ES-I3 (cell line): ENCODE measurements around the gene LACRT.

Experiments used
- H3K36me3 ChIP-seq: 2 replicates; pipeline ENCODE4 v1.6.1; 2013; ENCODE audit warnings: mild to moderate bottlenecking, low read length, control low read depth, moderate library complexity; ENCODE audit not compliant: insufficient read depth
- H3K4me1 ChIP-seq: 2 replicates; pipeline ENCODE4 v1.6.1; 2013; ENCODE audit warnings: mild to moderate bottlenecking, control low read depth, low read length; ENCODE audit not compliant: insufficient read depth
- H3K9ac ChIP-seq: 2 replicates; pipeline ENCODE4 v1.6.1; 2013; ENCODE audit warnings: low read depth, mild to moderate bottlenecking, low read length, moderate library complexity
- H3K9me3 ChIP-seq: 2 replicates; pipeline ENCODE4 v1.6.1; 2013; ENCODE audit warnings: mild to moderate bottlenecking, low read length, moderate library complexity; ENCODE audit not compliant: control insufficient read depth, insufficient read depth

Gene LACRT

DNA sequence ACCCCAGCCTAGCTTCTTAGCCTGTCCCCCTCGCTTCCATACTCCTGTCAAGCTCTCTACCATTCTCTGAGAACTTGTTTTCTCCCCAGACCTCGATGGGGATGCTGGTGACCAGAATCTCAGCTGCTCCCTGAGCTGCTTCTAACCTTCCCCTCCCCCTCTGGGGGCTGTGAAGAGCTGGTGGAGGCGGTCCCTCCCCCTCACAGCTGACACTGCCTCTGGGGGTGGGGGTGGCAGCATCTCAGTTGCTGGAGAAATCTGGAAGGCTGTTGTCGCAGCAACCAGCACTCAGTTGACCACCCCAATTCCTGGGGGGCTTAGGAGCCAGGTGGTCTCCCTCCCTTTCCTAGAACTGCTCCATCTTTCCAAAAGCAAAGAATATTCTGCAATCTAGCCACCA is 51.0 kb downstream of the LACRT start:
- Histone ChIP-seq H3K4me1 (peaks cover 16% of the 10 kb centered on the region; the same call in 1 of the 2 replicates), H3K9ac (no peak overlapping the region), H3K36me3 (no peaks in the 10 kb centered on the region), H3K9me3 (no peaks in the 10 kb centered on the region)

DNA sequence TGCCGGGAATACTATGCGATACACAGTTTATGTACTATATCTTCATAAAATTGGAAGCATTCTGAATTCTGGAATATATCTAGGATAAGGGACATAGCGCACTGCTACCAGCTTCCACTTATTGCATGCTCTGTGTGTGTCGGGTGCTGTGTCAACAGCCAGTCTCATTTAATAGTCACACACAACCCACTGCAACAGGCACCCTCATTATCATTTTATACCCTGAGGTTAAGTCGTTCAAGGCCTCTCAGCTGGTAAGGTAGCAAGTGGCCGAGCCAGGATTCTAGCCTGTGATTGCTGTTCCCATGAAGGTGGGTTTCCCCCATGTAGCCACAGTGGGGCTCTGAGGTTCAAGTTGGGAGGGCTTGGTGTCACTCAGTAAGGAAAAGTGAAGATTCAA is 53.3 kb downstream of the LACRT start:
- Histone ChIP-seq H3K36me3 (no peaks in the 10 kb centered on the region), H3K9me3 (no peaks in the 10 kb centered on the region), H3K9ac (no peak overlapping the region), H3K4me1 (peaks cover 10% of the 10 kb centered on the region; the same call in 1 of the 2 replicates)
